Raji (cell line): ENCODE measurements around the gene ARFRP1.

Source experiments
- POLR2A ChIP-seq: IDR thresholded peaks from 2 replicates; pipeline ENCODE4 v1.6.1; 2011; ENCODE audit warnings: low read depth, low read length, control low read depth; ENCODE audit not compliant: insufficient read depth

Gene ARFRP1

GRCh38 chr20:63714858-63715257 lies 7.1 kb upstream of the ARFRP1 start:
- no peak for TF ChIP-seq POLR2A

GRCh38 chr20:63712191-63712590 lies 4.4 kb upstream of the ARFRP1 start:
- TF ChIP-seq POLR2A: no peak

- no peak for TF ChIP-seq POLR2A
Observed at GRCh38 chr20:63711085-63711645, 3.4 kb upstream of the ARFRP1 start.

- TF ChIP-seq POLR2A: no peak
Observed at GRCh38 chr20:63709149-63709527, 1.4 kb upstream of the ARFRP1 start.

DNA sequence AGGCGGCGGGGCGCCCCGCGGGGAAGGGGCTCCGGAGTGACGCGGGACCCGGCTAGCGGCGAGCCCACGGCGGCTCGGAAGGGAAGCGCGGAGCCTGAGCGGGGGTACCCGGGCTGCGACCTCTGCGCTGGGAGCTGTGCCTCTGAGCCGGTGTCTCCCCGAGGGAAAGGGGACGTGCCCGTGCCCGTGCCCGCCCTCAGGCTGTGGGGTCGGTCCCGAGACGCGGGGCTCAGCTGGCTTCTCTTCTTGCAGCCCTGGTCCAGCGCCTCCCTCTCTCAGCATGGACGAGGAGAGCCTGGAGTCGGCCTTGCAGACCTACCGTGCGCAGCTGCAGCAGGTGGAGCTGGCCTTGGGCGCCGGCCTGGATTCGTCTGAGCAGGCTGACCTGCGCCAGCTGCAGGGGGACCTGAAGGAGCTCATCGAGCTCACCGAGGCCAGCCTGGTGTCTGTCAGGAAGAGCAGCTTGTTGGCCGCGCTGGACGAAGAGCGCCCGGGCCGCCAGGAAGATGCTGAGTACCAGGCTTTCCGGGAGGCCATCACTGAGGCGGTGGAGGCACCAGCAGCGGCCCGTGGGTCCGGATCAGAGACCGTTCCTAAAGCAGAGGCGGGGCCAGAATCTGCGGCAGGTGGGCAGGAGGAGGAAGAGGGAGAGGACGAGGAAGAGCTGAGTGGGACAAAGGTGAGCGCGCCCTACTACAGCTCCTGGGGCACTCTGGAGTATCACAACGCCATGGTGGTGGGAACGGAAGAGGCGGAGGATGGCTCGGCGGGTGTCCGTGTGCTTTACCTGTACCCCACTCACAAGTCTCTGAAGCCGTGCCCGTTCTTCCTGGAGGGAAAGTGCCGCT lies 749 bp upstream of the ARFRP1 start:
- TF ChIP-seq POLR2A: no peak

DNA sequence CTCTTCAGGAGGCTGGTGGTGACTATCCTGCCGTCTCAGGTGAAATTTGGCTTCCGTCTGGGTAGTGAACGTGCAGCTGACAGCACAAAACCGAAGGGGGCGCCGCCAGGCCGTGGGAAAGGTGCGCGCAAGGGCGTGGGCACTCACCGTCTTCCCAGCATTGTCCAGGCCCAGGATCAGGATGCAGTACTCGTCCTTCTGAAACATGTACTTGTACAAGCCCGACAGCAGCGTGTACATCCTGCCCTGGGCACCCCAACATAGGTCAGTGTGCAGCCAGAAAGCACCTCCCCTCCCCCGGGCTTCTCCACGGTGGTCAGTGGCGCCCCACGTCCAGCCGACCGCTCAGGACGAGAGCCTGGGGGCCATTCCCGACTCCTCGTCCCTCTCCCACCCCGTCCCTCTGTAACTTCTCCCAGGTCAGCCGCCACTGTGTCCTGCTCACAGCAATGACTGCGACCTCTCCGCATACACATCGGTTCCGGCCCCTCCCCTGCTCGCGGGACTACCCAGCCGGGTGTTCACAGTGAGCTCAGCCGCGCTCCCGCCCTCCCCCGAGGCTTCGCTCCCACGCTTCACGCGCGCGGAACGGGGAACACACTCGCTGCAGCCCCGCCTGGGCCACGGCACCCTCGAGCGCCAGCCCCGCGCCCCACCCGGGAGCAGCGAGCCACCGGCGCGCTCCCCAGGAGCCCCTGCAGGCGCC lies 771 bp downstream of the ARFRP1 start:
- peak; percentile 26; the same call in 1 of the 2 replicates for TF ChIP-seq POLR2A

- TF ChIP-seq POLR2A: no peak
Observed at GRCh38 chr20:63706027-63706695, 1.6 kb downstream of the ARFRP1 start.

- no peak for TF ChIP-seq POLR2A
Observed at GRCh38 chr20:63705232-63706026, 2.3 kb downstream of the ARFRP1 start.

- TF ChIP-seq POLR2A: no peak
Observed at GRCh38 chr20:63704749-63705117, 3.0 kb downstream of the ARFRP1 start.

GRCh38 chr20:63703976-63704748 lies 3.6 kb downstream of the ARFRP1 start:
- TF ChIP-seq POLR2A: no peak

DNA sequence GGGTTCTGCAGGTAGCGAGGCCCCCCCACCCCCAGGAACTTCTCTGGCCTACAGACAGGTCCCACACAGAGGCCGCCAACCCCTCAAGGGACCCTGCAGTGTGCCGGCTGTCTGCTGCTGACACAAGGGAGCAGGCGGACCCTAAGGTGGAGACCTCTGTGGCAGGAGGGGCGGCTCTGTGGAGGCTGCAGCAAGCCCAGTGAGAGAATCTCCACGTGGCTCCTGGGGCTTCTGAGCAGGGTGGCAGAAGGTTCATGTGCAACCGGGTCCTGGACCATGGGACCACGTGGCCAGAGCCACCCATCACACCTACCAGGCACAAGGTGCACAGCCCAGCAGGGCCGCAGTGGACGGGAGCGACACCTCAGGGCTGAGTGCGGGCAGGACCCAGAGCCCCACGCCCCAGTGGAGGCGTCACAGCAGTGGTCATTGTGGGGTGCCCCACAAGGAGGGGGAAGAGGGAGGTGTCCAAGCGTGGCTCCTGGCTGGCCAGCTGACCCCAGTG lies 4.3 kb downstream of the ARFRP1 start:
- no peak for TF ChIP-seq POLR2A

DNA sequence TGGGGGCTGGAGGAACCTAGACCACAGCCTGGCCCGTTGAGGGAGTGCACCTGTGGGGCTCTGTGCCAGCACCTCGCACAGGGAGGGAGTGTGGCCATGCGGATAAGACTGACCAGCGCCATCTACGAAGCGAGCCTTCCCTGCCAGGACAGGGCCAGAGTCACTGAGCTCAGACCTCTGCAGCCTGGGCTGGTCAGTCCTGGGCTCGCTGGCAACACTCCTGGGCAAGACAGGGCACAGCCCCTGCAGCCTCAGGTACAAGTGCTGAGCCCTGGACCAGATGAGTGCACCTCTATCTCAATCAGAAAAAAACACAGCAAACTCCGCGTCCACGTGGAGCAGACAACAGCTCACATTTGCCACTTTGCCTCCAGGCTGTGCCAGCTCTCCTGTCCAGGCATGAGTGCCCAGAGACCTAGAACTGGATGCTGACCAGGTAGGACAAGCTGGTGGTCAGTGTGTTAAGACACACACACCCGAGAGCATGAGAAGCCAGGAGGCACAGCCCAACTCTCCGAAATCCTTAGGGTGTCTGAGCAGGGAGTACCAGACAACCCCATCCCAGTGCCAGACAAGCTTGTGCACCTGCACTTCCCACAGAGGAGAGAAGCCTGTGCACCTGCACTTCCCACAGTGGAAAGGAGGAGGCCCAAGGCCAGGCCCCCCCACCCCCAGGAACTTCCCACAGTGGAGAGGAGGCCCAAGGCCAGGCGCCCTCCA lies 4.9 kb downstream of the ARFRP1 start:
- peak; percentile 24; the same call in 1 of the 2 replicates for TF ChIP-seq POLR2A

DNA sequence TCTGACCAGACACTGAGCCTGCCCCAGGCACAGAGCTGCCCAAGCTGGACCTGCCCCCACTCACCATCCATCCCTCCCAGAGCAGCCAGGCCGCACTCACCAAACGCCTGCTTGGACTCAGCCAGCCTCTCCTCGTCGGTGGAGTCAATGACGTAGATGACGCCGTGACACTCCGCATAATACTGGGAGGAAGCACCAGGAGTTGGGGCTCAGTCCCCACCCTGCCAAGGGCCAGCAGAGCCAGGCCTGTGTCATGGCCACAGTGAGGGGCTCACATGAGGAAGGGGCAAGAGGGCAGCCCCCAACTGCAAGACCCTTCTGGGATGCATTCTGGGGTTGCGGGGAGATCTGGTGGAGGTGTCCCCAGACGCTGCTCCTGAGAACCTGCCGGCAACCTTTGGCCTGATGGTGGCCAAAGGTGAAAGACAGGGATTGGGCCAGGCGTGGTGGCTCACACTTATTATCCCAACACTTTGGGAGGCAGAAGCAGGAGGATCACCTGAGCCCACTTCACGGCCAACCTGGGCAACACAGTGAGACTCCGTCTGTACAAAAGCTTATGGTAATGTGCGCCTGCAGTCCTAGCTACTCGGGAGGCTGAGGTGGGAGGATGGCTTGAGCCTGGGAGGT lies 5.6 kb downstream of the ARFRP1 start:
- peak; percentile 44; the same call in 1 of the 2 replicates for TF ChIP-seq POLR2A
